SH-SY5Y (cell line): ENCODE measurements around the gene OSTF1.

Experiments used
- GATA2 ChIP-seq: IDR thresholded peaks from 2 replicates; pipeline ENCODE4 v1.6.1; 2011; ENCODE audit warnings: mild to moderate bottlenecking, low read depth, low read length
- GATA3 ChIP-seq: IDR thresholded peaks from 2 replicates; pipeline ENCODE4 v1.6.1; 2011; ENCODE audit warnings: low read depth, mild to moderate bottlenecking, low read length, moderate library complexity

DNA sequence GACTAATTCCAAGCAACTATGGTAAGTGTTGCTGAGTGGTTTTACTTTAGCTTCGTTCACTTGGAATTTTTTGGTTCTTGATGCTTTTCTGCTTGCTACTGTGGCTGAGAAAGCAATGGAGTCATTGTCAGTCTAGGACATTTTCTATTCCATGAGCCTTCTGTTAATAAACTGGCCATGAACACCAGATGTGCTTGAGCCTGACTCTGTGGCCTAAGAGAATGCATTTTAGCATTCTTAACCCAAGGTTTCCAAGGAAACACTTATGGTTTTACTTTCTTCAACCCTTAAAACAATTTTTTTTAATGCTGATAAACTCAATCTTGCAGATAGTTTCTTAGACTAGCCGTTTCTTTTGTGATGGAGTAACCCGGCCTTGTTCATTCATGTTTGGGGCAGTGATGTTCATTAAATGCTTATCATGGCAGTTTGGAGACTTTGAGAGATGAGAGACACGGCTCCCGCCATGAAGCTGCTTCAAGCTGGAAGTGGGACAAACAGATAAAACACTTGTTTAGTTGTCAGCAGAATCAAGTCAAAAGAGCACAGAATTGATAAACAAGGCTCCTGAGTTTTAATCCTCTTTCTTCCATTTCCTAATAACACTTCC is 42.4 kb downstream of the OSTF1 start:
- TF ChIP-seq GATA2 (no peak), GATA3 (no peak)
